Fibroblast of upper back skin (primary cell): ENCODE data around the gene ACTRT2.

Source experiments
- DNase-seq: peaks from one replicate; pipeline ENCODE4 v3.0.0-alpha.2; 2013

Gene ACTRT2

DNA sequence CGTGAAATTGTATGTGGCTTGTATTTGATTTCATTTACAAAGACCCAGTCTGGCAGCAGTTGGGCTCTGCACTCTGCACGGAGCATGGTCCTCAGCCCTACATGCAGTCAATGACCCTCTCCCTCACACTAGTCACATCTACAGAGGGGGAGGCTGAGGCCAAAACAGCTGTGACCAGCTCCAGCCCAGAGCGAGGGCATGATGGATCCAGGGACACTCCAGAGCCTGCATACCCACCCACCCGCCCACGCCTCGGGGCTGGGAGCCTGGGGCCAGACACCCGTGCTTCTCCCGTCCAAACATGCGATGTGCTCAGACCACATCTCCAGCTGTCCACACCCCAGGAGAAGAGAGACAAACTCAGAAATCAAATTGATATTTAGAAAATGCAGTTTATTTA lies 33.8 kb downstream of the ACTRT2 start:
- DNase-seq: no peak

DNA sequence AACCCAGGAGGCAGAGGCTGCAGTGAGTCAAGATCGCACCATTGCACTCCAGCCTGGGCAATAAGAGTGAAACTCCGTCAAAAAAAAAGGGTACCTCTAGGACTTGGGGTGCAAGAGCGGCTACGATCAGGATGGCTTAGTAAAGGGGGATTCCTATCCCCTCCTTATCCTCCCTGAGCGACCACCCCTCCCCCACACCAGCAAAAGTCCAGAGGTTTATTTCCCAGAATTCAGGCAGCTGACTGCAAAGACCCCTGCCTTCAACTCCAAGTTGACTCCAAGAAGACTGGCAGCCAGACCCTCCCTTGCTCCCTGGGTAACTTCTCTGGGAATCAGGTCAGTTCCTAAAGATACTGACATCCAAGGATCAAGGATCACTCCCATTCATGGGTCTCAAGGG lies 35.4 kb downstream of the ACTRT2 start:
- DNase-seq: no peak

- no peak for DNase-seq
Observed at GRCh38 chr1:3058263-3059030, 37.2 kb downstream of the ACTRT2 start.

- no peak for DNase-seq
Observed at GRCh38 chr1:3060127-3060526, 38.9 kb downstream of the ACTRT2 start.

DNA sequence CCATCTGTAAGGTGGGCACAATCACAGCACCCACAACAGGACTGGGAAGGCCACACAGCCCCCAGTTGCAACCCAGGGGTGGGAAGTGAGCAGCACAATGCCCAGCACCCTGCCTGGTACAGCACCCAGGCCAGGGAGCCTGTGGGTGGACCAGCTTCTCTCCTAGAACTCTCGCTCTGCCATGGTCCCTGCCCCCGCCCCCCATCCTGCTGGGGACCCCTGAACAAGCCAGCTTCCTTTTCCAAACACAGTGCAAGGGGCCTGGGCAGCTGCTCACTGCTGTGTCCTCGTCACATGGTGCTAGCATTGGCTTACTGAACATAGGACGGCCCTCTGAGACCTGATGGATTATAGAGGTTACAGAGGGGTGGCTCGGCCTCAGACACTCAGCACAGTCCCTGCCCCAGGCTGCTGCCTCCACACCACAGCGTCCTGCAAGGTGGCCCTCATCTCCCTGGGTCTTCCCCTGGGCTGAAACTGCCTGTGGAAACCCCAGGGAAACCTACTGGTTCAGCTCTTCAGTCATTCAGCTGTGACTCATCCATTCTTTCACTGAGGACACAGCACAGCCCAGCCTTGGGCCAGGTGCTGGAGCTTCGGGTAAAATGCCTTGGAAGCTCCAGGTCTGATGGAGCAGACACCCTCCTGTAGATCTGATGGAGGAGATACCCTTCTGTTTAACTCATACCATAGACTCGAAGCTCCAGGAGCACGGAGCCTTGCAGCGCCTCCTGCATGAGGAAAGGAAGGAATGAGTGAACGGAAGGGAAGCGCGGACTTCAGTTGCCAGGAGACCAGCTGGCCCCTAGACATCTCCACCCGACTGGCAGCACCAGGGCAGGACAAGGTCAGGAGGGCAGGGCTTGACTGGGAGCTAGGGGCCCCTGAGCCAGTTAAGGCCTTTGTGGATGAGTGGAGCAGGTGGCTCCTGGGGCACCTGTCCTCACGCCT lies 39.6 kb downstream of the ACTRT2 start:
- DNase-seq: peak; percentile 13

GRCh38 chr1:3061566-3061965 lies 40.3 kb downstream of the ACTRT2 start:
- no peak for DNase-seq

GRCh38 chr1:3061981-3062615 lies 40.8 kb downstream of the ACTRT2 start:
- no peak for DNase-seq

DNA sequence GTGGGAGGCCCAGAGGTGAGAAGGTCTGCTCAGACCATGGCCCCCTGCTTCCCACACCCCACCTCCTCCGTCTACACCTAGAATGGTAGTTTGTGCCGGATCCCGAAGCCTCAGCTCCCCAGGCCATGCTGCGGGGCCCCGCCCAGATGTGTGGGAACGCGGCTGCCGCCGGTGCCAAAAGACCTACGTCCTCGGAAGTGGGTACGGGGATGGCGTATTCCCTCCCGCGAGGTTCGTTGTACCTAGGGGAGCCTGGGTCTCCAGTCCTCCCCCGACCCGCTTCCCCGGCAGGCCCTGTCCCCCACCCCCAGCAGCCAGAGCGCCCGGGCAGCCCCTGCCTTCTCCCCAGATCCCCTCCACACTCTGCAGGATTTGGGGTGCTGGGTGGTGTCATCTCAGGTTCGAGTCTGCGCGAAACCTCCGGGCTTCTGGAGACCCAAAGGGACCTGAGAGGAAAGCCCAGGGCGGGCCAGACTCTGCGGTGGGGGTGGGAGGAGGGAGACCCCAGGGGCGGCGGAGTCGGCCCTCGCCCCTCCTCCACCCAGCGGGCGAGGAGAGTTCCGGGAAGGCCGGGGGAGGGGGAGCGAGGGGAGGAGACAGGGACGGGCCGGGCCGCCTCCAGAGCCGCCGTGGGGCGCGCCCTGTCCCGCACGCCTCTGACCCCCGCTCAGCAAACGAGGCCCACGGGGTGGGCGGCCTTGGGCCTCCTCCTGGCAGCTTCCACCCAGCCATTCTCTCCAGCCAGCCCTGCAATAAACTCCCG lies 41.5 kb downstream of the ACTRT2 start:
- no peak for DNase-seq

- DNase-seq: no peak
Observed at GRCh38 chr1:3063379-3064295, 42.4 kb downstream of the ACTRT2 start.

DNA sequence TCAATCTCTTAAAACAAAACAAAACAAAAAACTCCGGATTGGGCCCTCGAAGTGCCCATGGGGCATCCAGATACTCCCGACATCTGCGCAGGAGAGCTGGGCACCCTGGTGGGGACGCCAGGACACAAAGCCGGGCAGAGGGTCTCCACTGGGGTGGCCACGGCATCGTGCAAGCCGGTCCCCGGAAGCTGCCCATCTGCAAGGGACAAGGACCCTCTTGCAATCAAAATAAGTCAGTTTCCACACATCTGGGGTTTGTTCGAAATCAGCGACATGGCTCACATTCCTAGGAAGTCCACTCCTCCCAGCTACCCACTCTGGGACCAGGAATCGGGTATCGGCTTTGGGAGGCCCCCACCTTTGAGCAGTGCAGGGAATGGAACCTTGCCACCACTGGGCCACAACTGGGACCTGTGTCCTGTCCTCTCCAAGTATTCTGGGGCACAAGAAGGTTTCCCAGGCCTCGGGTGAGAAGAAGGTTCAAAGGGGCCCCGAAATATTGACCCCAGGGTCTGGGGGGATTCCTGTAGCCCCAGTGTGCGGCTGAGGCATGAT lies 43.1 kb downstream of the ACTRT2 start:
- DNase-seq: no peak

GRCh38 chr1:3064901-3065300 lies 43.6 kb downstream of the ACTRT2 start:
- no peak for DNase-seq

GRCh38 chr1:3065396-3065795 lies 44.1 kb downstream of the ACTRT2 start:
- DNase-seq: no peak

DNA sequence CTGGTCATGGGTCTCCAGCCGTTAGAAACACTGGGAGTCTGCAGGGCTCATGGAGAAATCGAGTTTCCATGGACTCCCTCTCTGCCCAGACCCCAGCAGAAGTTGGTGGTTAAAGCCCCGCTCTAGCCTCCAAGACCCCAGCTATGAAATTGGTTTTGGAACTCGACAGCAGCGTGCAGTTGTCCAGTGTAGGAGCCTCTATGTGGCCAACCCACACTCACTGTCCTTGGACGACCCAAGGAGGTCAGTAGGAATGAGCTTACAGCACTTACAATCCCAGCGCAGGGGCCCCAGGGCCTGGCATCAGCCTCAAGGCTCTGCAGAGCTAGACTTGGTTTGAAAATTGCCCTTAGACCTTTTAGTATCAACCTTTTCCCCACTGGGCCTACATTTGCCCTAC lies 44.5 kb downstream of the ACTRT2 start:
- DNase-seq: no peak

- DNase-seq: no peak
Observed at GRCh38 chr1:3066250-3066711, 45.0 kb downstream of the ACTRT2 start.

DNA sequence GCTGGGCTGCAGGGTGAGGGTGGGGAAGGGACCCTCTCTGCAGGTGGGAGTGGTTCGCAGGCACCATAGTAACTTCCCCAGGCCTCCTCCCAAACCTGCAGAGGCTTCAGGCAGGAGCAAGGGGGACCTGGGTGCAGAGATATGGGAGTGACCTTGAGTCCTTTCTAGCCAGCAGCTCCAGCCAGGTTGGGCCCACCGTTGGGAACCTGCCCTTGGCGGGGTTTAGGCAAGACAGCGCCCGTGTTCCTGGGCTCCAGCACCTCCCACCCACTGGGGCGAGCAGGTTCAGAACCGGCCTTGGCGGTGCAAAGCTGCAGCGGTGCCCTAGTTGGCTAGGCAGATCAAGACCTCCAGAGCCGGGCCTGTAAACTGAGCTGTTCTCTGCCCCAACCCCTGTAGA lies 45.6 kb downstream of the ACTRT2 start:
- no peak for DNase-seq

DNA sequence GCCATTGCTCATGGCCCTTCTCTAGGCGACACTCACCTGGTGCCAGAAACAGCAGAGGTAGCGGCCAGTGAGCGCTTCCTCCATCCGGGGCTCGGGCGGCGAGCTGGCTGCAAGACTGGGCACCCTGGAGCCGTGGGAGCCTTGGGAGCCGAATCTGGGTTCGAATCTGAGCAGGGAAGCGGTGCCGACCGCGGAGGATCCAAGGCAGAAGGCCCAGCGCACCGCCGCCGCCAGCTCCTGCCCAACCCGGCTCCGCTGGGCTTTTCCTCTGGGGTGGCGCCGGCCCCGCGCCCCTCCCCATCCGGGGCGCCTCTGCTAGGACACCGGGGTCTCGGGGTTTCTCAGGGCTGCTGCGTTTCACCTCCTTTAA lies 46.0 kb downstream of the ACTRT2 start:
- no peak for DNase-seq

- no peak for DNase-seq
Observed at GRCh38 chr1:3067671-3068563, 46.6 kb downstream of the ACTRT2 start.

DNA sequence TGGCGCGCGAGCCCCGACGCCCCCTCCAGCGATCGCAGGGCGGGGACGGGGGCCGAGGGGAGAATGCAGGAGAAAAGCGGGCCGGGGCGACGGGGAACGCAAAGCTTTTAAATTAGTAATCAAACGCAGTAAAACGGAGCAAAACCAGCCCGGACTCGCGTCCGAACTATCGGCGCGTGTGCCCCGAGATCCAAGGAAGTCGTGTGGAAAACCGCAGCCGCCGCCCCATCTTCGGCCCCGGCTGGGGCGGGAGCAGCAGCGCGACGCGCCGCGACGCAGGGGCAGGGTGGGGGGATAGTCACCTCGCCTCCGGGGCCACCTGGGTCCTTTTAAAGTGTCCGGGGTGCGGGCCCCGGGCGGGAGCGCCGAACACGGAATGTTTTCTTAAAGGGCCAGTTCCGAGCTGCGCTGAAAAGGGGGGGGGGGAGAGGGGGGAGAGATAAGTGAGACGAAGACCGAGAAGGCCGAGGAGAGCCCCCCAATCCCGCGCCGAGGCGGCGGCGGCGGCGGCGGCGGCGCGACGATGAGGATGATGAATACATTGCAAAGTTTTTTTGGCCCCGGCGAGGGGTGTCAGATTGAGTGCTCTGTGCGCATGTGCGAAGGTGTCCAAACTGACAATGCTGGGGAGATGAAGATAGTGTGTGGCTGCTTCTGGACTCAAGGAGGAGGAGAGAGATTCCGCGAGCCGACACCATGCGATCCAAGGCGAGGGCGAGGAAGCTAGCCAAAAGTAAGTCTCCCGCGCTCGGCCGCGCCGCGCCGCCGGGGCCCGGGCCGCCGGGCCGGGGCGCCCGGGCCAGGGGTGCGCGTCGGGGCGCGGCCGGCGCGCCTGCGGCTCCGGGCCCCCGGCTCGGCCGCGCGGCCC lies 47.5 kb downstream of the ACTRT2 start, which contains the start of gene PRDM16:
PRDM16 (plus strand) TSS at position 640 of the 868 bp plus-strand sequence; CDS start at position 697, 57 bp downstream.
- DNase-seq: peak; percentile 73
